Hepatocyte (in vitro differentiated cells): ENCODE results near the gene TRHDE. TPM values are rescaled to one million over a fixed set of nuclear protein-coding genes. Genes with fewer than 3 reads are reported as not detected.

Source experiments
- DNase-seq: peaks from one replicate; pipeline ENCODE4 v3.0.0-alpha.2; 2016; ENCODE audit warnings: low spot score
- H2AFZ ChIP-seq: fragments of 200-600 bp; sonication (generic); 2 replicates; pipeline ENCODE4 v1.6.0; 2016; ENCODE audit warnings: antibody characterized with exemption, mild to moderate bottlenecking
- H3K27ac ChIP-seq: fragments of 200-600 bp; sonication (generic); 2 replicates; pipeline ENCODE4 v1.5.1; 2016; ENCODE audit warnings: mild to moderate bottlenecking
- H3K27me3 ChIP-seq: fragments of 200-600 bp; sonication (generic); 2 replicates; pipeline ENCODE4 v1.6.1; 2016
- H3K36me3 ChIP-seq: fragments of 200-600 bp; sonication (generic); replicated peaks from 2 replicates; pipeline ENCODE4 v1.5.1; 2016; ENCODE audit warnings: low read depth; ENCODE audit not compliant: insufficient read depth
- H3K4me1 ChIP-seq: fragments of 200-600 bp; sonication (generic); 2 replicates; pipeline ENCODE4 v1.5.1; 2016; ENCODE audit warnings: mild to moderate bottlenecking, moderate library complexity; ENCODE audit not compliant: insufficient read depth
- H3K4me2 ChIP-seq: fragments of 200-600 bp; sonication (generic); 2 replicates; pipeline ENCODE4 v1.6.0; 2016
- H3K4me3 ChIP-seq: fragments of 200-600 bp; sonication (generic); 2 replicates; pipeline ENCODE4 v1.5.1; 2016; ENCODE audit warnings: mild to moderate bottlenecking
- H3K79me2 ChIP-seq: fragments of 200-600 bp; sonication (generic); 2 replicates; pipeline ENCODE4 v1.6.0; 2017; ENCODE audit warnings: mild to moderate bottlenecking
- H3K9me2 ChIP-seq: fragments of 200-600 bp; sonication (generic); replicated peaks from 2 replicates; pipeline ENCODE4 v1.6.0; 2017; ENCODE audit warnings: mild to moderate bottlenecking; ENCODE audit not compliant: insufficient read depth
- H3K9me3 ChIP-seq: fragments of 200-600 bp; sonication (generic); 2 replicates; pipeline ENCODE4 v1.5.1; 2016; ENCODE audit warnings: low read depth, mild to moderate bottlenecking
- H4K20me1 ChIP-seq: fragments of 200-600 bp; sonication (generic); 2 replicates; pipeline ENCODE4 v1.6.0; 2016; ENCODE audit warnings: mild to moderate bottlenecking; ENCODE audit not compliant: insufficient read depth, poor library complexity, severe bottlenecking
- EZH2 ChIP-seq: fragments of 200-600 bp; sonication (generic); IDR thresholded peaks from 2 replicates; pipeline ENCODE4 v1.6.1; 2016; ENCODE audit warnings: antibody characterized with exemption, mild to moderate bottlenecking, borderline replicate concordance
- EZH2phosphoT487 ChIP-seq: fragments of 200-600 bp; sonication (generic); IDR thresholded peaks from one replicate; pipeline ENCODE4 v1.6.1; 2018; ENCODE audit warnings: antibody characterized with exemption, mild to moderate bottlenecking, low read depth, moderate library complexity; ENCODE audit not compliant: unreplicated experiment, severe bottlenecking
- WGBS: methylation state at CpG from one replicate; pipeline ENCODE4 v1.1.6; 2016; ENCODE audit warnings: low lambda C conversion rate; ENCODE audit errors: missing lambda C conversion rate; 5-methylcytosine and 5-hydroxymethylcytosine counted together
- polyA plus RNA-seq: library from polyadenylated mRNA; unstranded; fragments of >200 nt; fragmentation: Nextera tagmentation; extraction: Ambion mirVana; gene quantifications from 2 replicates; pipeline ENCODE4 v1.2.1, GENCODE V29; 2016
- total RNA-seq: library from RNA; depleted of rRNA; stranded (reverse); fragments of >200 nt; gene quantifications from 2 replicates; pipeline ENCODE4 v1.2.3, GENCODE V29; 2014
- TF ChIP-seq, protein P1 (sequence below): fragments of 200-600 bp; sonication (generic); IDR thresholded peaks from 2 replicates; pipeline ENCODE4 v1.5.1; 2016; ENCODE audit warnings: antibody characterized with exemption, mild to moderate bottlenecking; ENCODE audit not compliant: poor library complexity

TRHDE gene
- total and polyA plus RNA-seq, 2 experiments from 2014 or later = 1.3 to 5.0 TPM

- no peaks in the 10 kb centered on the region for H3K79me2 ChIP-seq
- H4K20me1 ChIP-seq = no peaks in the 10 kb centered on the region
- no peak overlapping the region for H3K27ac ChIP-seq
- H3K36me3 ChIP-seq = no peaks in the 10 kb centered on the region
- H3K9me2 ChIP-seq = no peaks in the 10 kb centered on the region
- TF ChIP-seq, protein P1, sequence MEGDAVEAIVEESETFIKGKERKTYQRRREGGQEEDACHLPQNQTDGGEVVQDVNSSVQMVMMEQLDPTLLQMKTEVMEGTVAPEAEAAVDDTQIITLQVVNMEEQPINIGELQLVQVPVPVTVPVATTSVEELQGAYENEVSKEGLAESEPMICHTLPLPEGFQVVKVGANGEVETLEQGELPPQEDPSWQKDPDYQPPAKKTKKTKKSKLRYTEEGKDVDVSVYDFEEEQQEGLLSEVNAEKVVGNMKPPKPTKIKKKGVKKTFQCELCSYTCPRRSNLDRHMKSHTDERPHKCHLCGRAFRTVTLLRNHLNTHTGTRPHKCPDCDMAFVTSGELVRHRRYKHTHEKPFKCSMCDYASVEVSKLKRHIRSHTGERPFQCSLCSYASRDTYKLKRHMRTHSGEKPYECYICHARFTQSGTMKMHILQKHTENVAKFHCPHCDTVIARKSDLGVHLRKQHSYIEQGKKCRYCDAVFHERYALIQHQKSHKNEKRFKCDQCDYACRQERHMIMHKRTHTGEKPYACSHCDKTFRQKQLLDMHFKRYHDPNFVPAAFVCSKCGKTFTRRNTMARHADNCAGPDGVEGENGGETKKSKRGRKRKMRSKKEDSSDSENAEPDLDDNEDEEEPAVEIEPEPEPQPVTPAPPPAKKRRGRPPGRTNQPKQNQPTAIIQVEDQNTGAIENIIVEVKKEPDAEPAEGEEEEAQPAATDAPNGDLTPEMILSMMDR = no peak
- TF ChIP-seq EZH2phosphoT487 (no peak), EZH2 (no peak)
- H3K4me2 ChIP-seq = no peak overlapping the region
- H3K4me1 ChIP-seq = no peaks in the 10 kb centered on the region
- no peaks in the 10 kb centered on the region for H3K9me3 ChIP-seq
- H3K27me3 ChIP-seq = no peaks in the 10 kb centered on the region
- H3K4me3 ChIP-seq = no peak overlapping the region
- no peak for DNase-seq
- H2AFZ ChIP-seq = no peak overlapping the region
Observed at GRCh38 chr12:72464471-72464870, 192.3 kb downstream of the TRHDE start.

DNA sequence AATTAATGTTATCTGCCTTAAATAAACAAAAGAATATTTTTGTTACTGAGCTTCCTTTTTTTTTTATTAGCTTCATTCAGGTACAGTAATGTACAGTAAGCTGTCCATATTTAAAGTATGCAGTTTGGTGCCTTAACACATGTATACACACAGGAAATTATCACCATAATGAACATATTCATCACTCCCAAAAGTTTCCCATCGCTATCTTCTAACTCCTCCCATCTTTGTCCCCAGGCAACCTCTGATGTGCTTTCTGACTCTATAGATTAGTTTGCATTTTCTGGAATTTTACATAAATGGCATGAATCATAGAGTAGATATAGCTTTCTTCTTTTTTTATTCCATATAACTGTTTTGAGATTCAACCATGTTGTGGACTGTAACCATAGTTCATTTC lies 193.0 kb downstream of the TRHDE start:
- Histone ChIP-seq H3K79me2 (no peaks in the 10 kb centered on the region), H3K4me1 (no peaks in the 10 kb centered on the region), H3K4me3 (no peak overlapping the region), H3K4me2 (no peak overlapping the region), H3K9me3 (no peaks in the 10 kb centered on the region), H3K36me3 (no peaks in the 10 kb centered on the region), H3K27ac (no peak overlapping the region), H4K20me1 (no peaks in the 10 kb centered on the region), H2AFZ (no peak overlapping the region), H3K9me2 (no peaks in the 10 kb centered on the region), H3K27me3 (no peaks in the 10 kb centered on the region)
- TF ChIP-seq, protein P1 = no peak
- TF ChIP-seq EZH2phosphoT487 = no peak
- no peak for TF ChIP-seq EZH2
- WGBS = 96% methylated on average over 1 of the region's 1 CpG
- no peak for DNase-seq

GRCh38 chr12:72465940-72466630 lies 193.9 kb downstream of the TRHDE start:
- H3K27ac ChIP-seq = no peak overlapping the region

More at GRCh38 chr12:72465940-72466630, 193.9 kb downstream of the TRHDE start:
- TF ChIP-seq, protein P1 = no peak
- TF ChIP-seq EZH2phosphoT487 (no peak), EZH2 (no peak)
- Histone ChIP-seq H3K27me3 (no peaks in the 10 kb centered on the region), H3K36me3 (no peaks in the 10 kb centered on the region), H4K20me1 (no peaks in the 10 kb centered on the region), H3K9me2 (no peaks in the 10 kb centered on the region), H3K4me2 (no peak overlapping the region), H3K4me3 (no peak overlapping the region), H3K9me3 (no peaks in the 10 kb centered on the region), H3K79me2 (no peaks in the 10 kb centered on the region), H2AFZ (no peak overlapping the region), H3K4me1 (no peaks in the 10 kb centered on the region)
- DNase-seq = no peak
- 78% methylated on average over 5 of the region's 5 CpGs for WGBS
